ENCODE data around the gene CTIF.

CTIF gene

DNA sequence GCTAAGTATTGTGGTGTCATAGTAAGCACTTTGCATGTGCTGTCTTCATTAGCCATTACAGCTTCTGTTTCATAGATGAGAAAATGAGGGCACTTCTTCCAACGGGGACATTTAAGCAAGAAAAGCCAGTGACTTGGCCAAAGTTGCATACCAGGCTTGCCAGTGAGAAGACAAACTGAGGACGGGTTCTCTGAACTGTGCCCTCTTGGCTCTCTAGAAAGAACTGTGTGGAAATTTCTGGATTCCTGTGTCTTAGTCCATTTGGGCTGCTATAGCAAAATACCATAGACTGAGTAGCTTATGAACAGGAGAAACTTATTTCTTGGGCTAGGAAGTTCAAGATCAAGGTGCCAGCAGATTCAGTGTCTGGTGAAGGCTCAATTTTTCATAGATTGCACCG, 13.3 kb downstream of the CTIF start:
- DNase-seq (ENCODE audit: low read depth) = no peak

DNA sequence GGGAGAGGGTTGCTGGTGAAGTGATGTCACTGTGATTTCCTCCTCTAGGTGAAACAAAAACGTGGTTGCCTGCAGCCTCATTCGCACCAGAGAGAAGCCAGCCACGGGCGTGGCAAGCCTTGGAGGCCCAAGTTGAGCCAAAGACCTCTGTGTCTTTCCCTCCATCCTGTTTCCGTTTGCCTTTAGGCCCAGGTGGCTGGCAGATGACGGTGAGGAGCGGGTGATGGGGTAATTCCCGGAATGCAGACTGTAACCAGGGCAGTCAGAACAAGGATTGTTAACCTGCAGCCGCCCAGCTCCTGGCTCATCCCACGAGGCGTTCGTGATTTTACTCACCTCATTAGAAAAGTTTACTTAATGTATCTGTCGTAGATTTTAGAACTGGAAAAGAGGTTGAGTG, 14.4 kb downstream of the CTIF start:
- no peak for DNase-seq (ENCODE audit: low read depth)

DNA sequence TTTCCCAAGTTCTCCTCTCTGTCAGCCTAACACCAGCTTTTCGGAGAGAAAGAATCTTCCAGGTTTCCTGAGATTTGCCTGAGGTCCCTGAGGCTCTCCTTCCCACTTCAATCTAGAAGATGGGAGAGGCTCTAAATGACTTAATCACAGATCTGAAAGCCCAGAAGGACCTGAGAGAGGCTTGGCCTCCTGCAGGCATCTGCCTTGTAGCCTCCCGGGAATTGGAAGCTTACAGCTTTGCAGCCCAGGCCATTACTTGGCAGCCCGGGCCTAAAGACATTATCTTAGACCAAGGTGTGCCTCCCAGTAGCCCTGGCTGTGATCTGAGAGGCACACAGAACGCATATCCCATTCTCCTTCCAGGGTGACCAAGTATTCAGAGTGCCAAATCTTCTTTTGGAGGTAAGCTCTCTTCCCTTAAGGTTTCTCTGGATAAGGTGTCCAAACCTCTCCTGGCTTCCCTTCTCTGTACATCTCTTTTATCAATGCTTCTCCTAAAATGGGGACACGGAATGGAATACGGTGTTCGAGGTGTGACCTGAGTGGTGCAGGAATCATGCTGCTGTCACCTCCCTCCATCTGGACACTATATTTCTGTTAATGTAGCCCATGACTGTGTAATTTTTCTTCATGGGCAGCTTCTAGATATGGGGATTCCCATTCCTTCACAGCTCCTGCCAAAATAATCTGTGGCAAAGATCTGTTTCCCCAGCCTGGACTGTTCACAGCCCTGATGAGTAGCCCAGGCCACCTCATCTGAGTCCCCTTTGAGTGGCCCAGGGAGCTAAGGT, 16.0 kb downstream of the CTIF start:
- DNase-seq (ENCODE audit: low read depth) = no peak

DNA sequence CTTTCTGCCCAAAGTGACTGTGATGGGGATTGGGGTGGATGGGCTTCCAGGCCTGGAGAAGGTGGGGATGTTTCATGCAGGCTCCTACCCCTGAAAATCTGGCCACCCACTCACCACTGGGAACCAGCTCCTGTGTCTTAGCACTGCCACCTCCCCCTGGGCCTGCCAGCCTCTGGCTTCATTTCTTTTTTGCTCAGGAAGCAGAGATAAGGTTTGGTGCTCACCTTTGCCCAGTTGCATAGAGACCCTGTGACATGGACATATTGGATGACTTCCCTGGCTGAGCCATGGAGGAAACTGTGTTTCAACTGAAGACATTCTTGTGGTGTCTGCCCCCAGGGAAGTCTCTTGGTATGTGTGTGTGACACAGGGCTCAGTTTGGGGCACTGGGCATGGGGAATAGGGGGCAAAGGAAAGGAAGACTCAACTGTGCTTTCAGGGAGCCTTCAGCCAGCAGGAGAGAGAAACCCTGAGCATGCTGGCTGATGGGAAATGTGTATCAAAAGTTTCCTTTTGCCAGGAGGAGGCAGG, 16.7 kb downstream of the CTIF start:
- no peak for DNase-seq (ENCODE audit: low read depth)

DNA sequence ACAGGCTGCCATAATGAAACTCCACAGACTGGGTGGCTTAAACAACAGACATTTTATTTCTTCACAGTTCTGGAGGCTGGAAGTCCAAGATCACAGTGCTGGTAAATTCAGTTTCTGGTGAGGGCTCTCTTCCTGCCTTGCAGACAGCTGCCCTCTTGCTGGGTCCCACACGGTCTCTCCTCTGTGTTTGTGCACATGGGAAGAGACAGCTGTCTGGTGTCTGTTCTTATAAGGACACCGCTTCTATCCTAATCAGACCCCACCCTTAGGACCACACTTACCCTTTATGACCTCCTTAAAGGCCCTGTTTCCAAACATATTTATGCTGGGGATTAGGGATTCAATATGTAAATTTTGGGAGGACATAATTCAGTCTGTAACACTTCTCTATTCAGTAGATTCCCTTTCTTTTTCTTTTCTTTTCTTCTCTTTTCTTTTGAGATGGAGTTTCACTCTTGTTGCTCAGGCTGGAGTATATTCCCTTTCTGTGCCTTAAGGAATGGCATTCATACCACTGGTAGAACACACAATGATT, 18.9 kb downstream of the CTIF start:
- DNase-seq (ENCODE audit: low read depth) = no peak

DNA sequence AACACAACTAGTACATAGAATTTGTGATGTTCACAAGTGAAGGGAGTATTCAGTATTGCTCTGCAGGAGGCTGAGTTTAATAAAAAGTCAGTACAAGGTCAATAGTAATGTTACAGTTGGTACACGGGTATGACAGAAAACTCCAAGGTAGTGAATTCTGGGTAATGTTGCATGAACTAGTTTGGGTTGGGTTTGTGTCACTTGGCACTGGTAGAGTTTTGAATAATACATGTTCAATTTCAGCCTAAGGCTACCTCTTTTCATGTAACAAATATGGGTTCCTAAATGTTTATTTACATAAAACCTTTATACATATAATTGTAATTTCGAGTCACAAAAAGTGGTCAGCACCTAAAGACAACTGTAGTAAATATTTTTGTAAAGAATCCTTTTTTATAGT, 19.4 kb downstream of the CTIF start:
- no peak for DNase-seq (ENCODE audit: low read depth)

DNA sequence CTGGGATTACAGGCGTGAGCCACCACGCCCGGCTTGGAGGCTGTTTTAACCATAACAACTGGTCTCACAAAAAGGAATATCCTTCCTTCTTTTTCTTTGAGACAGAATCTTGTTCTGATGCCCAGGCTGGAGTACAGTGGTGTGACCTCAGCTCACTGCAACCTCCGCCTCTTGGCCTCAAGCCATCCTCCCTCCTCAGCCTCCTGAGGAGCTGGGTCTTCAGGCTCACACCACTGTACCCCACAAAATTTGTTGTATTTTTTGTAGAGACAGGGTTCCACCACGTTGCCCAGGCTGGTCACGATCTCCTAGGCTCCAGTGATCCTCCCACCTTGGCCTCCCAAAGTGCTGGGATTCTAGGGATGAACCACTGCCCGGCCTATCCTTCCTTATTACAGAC, 21.7 kb downstream of the CTIF start:
- DNase-seq (ENCODE audit: low read depth) = no peak

DNA sequence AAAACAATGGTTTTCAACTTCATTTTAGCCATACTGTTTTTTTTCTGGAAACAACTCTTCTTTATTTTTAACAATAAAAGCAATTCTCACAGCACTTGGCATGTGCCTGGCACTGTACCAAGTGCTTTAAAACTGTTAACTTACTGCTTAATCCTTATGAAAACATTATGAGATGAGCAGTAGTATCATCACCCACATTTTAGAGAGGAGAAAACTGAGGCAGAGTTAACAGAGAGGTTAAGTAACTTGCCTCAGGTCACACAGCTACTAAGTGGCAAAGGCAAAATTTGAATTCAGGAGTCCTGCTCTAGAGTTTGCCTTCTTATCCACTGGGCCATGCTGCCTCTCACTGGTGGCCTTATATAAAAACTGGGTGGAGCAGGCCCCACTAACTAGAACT, 23.2 kb downstream of the CTIF start:
- no peak for DNase-seq (ENCODE audit: low read depth)

DNA sequence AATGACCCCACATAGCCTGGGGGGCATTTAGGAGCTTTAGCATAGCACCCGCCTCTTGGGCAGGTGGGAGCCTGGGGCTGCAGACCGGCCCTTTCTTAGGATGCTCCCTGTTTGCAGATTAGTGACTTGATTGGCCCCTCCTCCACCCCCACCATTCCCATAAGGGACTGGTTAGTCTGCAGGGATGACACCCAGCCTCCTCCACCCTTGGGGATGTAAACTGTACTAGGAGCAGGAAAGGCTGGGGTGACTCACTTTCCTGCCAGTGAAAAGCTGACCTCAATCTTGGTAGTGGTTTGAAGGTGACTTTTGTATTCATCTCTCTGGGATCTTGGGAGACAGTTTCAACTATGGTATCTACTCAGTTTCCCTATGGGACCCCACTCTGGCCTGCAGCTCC, 24.2 kb downstream of the CTIF start:
- no peak for DNase-seq (ENCODE audit: low read depth)

DNA sequence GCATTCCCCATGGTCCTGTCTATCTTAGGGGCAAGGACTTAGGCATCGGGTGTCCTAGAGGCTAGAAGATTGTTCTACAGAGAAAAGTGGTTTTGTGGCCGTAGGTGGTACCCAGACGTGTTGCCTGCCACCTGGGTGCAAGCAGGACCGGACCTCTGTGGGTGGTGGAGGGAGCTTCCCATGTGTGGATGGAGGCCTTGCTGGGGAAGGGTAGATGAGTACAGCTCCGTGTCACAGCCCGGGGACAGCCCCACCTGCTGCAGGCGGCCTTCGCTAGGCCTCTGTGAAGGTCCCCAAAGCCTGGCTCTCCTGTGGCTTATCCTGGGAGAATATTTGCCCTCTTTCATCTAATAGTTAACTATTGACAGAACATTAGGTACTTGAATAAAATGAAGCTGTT, 25.3 kb downstream of the CTIF start:
- DNase-seq (ENCODE audit: low read depth) = no peak

DNA sequence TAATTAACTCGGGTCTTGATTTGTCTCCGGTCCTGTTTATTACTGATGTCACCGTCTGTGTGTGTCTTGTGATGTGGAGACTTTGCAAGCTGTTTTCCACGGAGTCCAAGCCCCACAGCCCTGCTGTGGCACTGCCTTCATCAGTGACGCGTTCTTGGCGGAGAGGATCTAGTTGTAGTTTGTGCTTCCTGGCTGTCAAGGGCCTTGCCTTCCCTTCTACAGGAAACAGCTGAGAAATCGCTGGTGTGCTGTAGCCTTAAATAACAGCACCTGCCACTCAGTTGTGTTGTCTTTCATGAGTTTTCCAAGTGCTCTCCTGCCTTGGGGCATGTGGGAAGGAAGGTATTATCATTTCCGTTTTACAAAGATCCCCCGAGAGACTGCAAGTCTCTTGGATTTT, 26.3 kb downstream of the CTIF start:
- no peak for DNase-seq (ENCODE audit: low read depth)

DNA sequence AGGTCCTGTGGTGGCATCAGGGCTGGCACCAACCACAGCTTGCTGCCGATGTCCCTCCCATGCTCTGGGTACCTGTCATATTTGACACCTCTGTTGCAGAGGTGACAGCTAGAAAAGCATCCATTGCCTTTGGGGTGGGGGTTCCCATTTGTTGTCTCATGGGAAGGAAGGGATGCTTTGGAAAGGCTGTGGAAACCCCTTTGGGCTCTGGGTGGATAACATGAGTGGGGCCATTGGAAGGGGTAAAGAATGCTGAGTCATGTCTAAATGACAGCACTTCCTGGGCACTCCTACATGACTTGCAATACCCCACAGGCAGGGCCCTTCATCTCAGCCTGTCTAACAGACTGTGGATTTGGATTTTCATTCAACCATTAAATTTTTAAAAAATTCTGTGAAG, 27.8 kb downstream of the CTIF start:
- DNase-seq (ENCODE audit: low read depth) = no peak

DNA sequence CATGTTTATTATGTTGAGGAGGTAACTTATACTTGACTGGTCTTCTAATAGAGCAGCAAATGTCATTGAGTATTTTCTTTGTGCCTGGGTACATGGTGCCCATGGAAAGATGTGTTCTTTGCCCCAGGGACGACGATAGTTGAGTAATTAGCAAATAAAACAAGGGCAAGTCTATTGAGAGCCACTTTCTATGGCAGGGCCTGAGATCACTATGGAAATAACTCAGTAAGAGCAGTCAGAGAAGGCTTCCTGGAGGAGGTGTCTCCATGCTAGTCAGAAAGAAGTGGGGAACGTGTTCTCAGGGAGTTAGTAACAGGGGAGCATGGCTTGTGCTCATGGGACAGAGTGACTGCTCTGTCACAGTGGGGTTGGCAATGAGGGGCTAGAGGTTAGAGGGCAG, 28.6 kb downstream of the CTIF start:
- no peak for DNase-seq (ENCODE audit: low read depth)

DNA sequence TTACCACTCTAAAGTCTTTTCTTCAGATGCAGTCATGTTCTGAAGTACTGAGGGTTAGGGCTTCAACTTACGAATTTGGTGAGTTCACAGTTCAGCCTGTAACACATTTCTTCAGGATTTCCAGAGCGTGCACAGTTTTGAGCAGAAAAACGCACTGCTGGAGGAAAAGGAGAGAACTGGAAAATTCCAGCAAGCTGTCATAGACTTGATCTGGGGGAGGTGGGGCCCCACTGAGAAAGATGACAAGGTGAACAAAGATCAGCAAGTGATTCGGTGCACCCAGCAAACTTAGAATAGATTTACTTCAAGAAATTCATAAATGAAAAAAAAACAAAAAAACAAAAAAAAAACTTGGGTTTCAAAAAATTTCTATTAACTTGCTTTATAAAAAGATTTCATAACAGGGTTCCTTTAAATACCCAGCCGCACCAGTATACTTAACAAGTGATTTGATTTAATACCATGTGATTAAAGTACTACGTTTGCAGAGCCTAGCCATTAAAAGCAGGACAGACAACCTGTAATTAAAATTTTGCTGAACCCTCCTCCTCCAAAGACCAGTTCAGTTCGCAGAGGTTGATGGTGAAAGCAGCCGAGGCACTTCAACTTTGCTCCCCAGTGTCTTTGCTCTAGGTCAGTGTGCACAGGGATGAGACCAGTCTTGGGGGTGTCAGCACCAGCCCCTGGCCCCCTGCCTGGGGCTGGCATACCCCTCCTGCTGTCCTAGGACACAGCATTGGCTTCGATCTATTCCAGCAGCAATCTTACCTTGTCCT, 30.5 kb downstream of the CTIF start:
- no peak for DNase-seq (ENCODE audit: low read depth)

DNA sequence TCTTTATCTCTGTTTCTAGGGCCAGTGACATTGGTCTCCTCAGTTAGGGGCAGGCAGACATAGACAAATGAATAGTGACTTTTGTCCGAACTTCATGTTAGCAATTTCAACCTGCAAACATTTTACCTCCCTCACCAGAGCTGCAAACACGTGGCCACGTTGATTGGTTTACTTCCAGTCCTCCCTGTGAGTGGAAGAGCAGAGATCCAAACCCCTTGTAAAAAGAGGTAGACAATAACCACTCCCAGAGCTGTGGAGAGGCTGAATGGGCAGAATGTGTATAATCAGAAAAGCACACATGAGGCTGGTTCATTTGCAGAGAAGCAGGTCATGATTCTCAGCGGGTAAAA, 31.1 kb downstream of the CTIF start:
- no peak for DNase-seq (ENCODE audit: low read depth)

DNA sequence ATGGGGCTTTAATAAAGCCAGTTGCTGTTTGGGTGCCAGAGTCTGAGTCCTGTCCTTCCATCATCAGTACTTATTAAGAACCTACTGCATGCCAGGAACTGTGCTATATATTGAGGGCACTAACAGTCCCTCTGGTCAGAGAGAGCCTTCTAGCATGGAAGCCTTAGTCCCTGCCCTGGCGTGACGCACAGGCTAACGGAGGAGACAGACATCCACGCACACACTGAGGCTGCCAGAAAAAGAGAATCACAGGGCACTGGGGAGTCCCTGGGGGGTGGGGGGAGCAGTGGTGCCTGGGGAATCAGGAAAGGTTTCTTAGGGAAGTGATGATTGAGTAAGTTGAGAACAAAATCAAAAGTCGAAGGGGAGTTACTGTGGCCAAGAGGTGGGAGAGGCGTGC, 31.5 kb downstream of the CTIF start:
- no peak for DNase-seq (ENCODE audit: low read depth)

DNA sequence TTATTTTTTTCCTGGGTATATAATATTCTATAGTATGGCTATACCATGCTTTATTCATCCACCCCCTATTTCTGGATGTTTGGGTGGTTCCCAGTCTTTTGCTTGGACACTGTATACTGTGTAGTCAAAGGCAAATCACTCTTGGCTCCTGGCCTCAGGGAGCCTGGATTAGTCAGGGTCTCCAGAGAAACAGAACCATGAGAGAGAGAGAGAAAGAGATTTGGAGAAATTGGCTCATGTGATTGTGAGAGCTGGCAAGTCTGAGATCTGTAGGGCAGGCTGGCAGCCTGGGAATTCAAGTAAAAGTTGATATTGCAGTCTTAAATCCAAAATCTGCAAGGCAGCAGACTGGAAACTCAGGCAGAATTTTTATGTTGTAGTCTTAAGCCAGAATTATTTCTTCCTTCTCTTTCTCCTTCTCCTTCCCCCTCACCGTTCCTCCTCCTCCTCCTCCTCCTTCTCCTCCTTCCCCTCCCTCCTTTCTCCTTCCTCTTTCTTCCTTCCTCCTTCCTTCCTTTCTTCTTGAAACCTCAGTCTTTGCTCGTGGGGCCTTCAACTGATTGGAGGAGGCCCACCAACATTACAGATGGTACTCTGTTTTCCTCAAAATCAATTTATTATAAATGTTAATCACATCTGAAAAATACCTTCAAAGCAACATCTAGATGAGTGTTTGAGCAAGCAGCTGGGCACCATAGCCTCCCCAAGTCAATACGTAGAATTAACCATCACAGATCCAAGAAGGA, 33.0 kb downstream of the CTIF start:
- DNase-seq (ENCODE audit: low read depth) = no peak

DNA sequence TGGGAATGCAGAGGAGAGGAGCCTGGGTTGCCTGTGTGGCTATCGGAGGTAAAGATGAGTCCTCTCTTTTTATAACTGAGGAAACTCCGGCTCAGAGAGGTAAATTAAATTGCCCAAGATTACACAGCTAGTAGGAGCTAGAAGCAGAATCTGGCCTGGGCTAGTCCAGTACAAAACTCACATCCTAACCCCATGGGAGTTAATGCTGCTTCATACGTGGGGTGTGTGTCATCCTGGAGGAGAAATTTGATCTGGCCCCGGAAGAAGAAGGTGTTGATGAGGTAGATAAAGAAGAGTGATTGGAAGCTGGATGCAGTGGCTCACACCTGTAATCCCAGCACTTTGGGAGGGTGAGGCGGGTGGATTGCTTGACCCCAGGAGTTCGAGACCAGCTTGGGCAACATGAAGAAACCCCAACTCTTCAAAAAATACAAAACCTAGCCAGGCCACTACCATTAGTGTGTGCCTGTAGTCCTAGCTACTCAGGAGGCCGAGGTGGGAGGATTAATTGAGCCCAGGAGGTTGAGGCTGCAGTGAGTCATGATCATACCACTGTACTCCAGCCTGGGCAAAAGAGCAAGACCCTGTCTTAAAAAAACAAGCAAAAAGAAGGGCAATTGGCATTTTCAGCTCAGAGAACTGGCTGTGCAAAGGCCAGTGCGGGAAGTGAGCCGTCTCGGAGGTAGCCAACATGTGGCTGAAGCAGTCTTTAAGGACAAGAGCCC, 33.7 kb downstream of the CTIF start:
- no peak for DNase-seq (ENCODE audit: low read depth)

DNA sequence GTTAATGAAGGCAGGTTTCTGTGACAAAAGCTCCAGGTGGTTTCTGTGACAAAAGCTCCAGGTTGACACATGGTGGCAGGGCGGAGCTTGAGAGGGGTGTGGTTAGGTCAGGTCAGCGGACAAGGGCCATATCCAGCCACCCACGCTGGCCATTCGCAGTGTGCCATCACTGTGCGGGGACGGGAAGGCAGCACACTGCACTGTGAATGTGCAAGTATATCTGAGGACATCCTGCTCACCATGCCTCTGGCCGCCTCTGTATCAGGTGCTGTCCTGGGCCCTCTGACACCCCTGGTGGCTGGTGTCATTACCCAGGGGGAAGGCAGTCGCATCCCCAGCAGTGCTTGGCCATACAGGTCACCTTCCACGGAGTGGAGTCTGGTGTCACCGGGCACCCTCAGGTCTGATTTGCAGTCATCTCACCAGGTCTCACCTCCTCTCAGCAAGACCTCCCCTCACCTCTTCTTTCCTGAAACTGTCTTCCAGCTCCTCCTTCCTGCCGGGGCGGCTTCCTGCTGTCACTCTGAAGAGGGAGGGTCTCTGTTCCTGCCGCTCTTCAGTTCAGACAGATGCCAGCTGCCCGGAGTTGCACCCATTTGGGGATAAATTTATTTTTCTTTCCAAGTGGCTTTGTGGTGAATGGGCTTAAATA, 34.9 kb downstream of the CTIF start:
- no peak for DNase-seq (ENCODE audit: low read depth)

DNA sequence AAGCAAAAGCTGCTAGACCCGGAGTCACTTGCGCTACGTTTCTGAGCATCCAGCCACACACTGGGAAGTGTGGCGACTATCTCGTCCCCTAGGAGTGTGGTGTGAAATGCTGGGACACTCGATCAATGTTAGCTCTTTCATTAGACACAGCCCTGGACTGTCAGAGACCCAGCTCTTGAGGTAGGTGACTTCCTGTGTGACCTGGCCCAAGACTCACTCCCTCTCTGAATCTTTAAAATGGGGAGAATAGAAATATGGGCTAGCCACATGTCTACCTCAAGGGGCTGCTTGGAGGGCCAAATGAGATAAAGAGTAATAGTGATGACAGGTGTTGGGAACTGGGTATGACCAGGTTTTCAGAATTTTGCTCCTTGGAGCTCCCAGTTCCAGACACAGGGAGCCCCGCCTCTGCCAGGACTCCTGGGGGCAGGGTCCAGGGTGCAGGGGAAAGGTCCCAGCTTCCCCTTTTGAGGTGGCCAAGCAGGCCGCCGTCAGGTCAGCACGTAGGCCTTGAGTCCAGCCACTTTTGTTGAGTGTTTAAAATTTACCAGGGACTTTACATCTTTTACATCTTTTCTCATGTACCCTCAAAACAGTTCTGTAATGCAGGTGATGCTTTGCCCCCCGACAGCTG, 36.0 kb downstream of the CTIF start:
- no peak for DNase-seq (ENCODE audit: low read depth)

DNA sequence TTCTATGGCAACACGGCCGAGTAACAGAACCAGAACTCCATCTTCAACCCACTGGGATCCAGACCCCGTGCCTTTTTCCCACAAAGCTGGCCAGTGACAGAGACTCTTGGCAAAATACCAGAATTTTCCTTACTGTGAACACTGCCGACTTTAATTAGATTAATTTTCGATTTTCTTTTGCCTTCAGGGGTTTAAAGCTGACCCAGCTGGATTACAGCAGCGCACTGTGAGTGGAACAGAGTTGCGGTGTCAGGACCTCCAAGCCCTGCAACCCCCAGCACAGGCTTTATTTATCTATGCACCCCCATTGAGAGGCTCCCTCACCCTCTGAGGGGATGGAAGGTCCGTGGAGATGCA, 36.4 kb downstream of the CTIF start:
- DNase-seq (ENCODE audit: low read depth) = no peak

Data from stimulated activated CD8-positive, alpha-beta memory T cell treated with anti-CD3 and anti-CD28 coated beads, Interleukin-7, amount 100 ng/mL, for 24 hours (primary cell).